SK-N-SH (cell line): ENCODE results near the gene LCMT1. TPM values are rescaled to one million over a fixed set of nuclear protein-coding genes. Genes with fewer than 3 reads are reported as not detected.

Experiments used
- CTCF ChIA-PET: fragments of 300-600, 350-600 bp; formaldehyde crosslinking; extraction: SDS; loops from one replicate; lab custom pipeline; 2021; lab: Yijun Ruan, JAX
- POLR2A ChIA-PET: fragments of 350-600 bp; sonication (Branson Sonifier 250); formaldehyde crosslinking; extraction: SDS; loops from one replicate; lab custom pipeline; 2020; ENCODE audit warnings: antibody characterized with exemption, inconsistent platforms; lab: Yijun Ruan, JAX
- DNase-seq: peaks from one replicate; pipeline ENCODE4 v3.0.0; 2012
- H2AFZ ChIP-seq: fragments of 200-600 bp; sonication (generic); 2 replicates; pipeline ENCODE4 v1.8.1; 2016; ENCODE audit warnings: antibody characterized with exemption, mild to moderate bottlenecking, low read depth
- H3F3A ChIP-seq: fragments of 200-600 bp; sonication (generic); replicated peaks from 2 replicates; pipeline ENCODE3; 2016; ENCODE audit warnings: antibody characterized with exemption, mild to moderate bottlenecking; ENCODE audit not compliant: insufficient read depth
- H3K27ac ChIP-seq, 2 experiments: fragments of 200-500 bp in 1 of 2; fragments of 200-600 bp in 1 of 2; sonication (Bioruptor generic) in 1 of 2; sonication (generic), shearing (Covaris generic) in 1 of 2; 2 replicates each; pipeline versions ENCODE4 v1.5.1 to v1.6.1; 2014 to 2016; ENCODE audit warnings: low read depth in 2 of 2, inconsistent platforms in 1 of 2, low read length in 1 of 2, mild to moderate bottlenecking in 1 of 2, mixed read lengths in 1 of 2
- H3K27me3 ChIP-seq: fragments of 200-600 bp; sonication (generic), shearing (Covaris generic); 2 replicates; pipeline ENCODE4 v1.6.1; 2016; ENCODE audit warnings: mixed run types; ENCODE audit not compliant: insufficient read depth
- H3K36me3 ChIP-seq, 2 experiments: fragments of 200-500 bp in 1 of 2; fragments of 200-600 bp in 1 of 2; sonication (Bioruptor generic) in 1 of 2; sonication (generic) in 1 of 2; replicated peaks in 1 of 2; 2 replicates each; pipeline versions ENCODE3 to v1.5.1; 2014 to 2016; ENCODE audit warnings: low read length in 1 of 2, mild to moderate bottlenecking in 1 of 2; ENCODE audit not compliant: insufficient read depth in 2 of 2, control insufficient read depth in 1 of 2
- H3K4me1 ChIP-seq, 2 experiments: fragments of 200-500 bp in 1 of 2; fragments of 200-600 bp in 1 of 2; sonication (Bioruptor generic) in 1 of 2; sonication (generic), shearing (Covaris generic) in 1 of 2; 2 replicates each; pipeline versions ENCODE4 v1.5.1 to v1.6.1; 2014 to 2016; ENCODE audit warnings: low read depth in 1 of 2, low read length in 1 of 2, mixed run types in 1 of 2; ENCODE audit not compliant: insufficient read depth in 2 of 2, control insufficient read depth in 1 of 2
- H3K4me2 ChIP-seq: fragments of 200-600 bp; sonication (generic), shearing (Covaris generic); 2 replicates; pipeline ENCODE4 v1.6.1; 2017; ENCODE audit warnings: mixed run types
- H3K4me3 ChIP-seq, 2 experiments: fragments of 200-500 bp in 1 of 2; fragments of 200-600 bp in 1 of 2; sonication (Bioruptor generic) in 1 of 2; sonication (generic), shearing (Covaris generic) in 1 of 2; 2 replicates each; pipeline versions ENCODE4 v1.5.1 to v1.8.1; 2014 to 2016; ENCODE audit warnings: low read depth in 2 of 2, inconsistent platforms in 1 of 2, low read length in 1 of 2, mild to moderate bottlenecking in 1 of 2, mixed read lengths in 1 of 2, moderate library complexity in 1 of 2
- H3K79me2 ChIP-seq: fragments of 200-600 bp; sonication (generic); 2 replicates; pipeline ENCODE4 v1.8.1; 2017; ENCODE audit warnings: mild to moderate bottlenecking; ENCODE audit not compliant: insufficient read depth
- H3K9ac ChIP-seq: fragments of 200-600 bp; sonication (generic); 2 replicates; pipeline ENCODE4 v1.6.1; 2017; ENCODE audit warnings: mixed run types
- H3K9me2 ChIP-seq: fragments of 200-600 bp; sonication (generic); 2 replicates; pipeline ENCODE4 v1.6.1; 2017; ENCODE audit warnings: mixed run types
- H3K9me3 ChIP-seq: fragments of 200-600 bp; sonication (generic); 2 replicates; pipeline ENCODE4 v1.6.1; 2017; ENCODE audit warnings: mixed run types, mild to moderate bottlenecking, moderate library complexity
- H4K20me1 ChIP-seq: fragments of 200-600 bp; sonication (generic); 2 replicates; pipeline ENCODE4 v1.6.1; 2017; ENCODE audit warnings: mild to moderate bottlenecking, mixed run types; ENCODE audit not compliant: insufficient read depth
- ELF1 ChIP-seq: IDR thresholded peaks from 2 replicates; pipeline ENCODE4 v1.4.0; 2012
- FOSL2 ChIP-seq: IDR thresholded peaks from 2 replicates; pipeline ENCODE4 v1.4.0; 2012; ENCODE audit warnings: low read depth, mild to moderate bottlenecking, moderate library complexity, borderline replicate concordance
- FOXJ3 ChIP-seq: sonication (generic); formaldehyde crosslinking; IDR thresholded peaks from 2 replicates; pipeline ENCODE4 v1.5.1; 2020; ENCODE audit warnings: mild to moderate bottlenecking, missing genetic modification reagents
- GATA2 ChIP-seq: sonication (generic); formaldehyde crosslinking; IDR thresholded peaks from 2 replicates; pipeline ENCODE4 v1.5.0; 2020; ENCODE audit warnings: mild to moderate bottlenecking, missing genetic modification reagents
- JUND ChIP-seq: IDR thresholded peaks from 2 replicates; pipeline ENCODE4 v1.4.0; 2012
- MEF2A ChIP-seq: IDR thresholded peaks from 2 replicates; pipeline ENCODE4 v1.4.0; 2012; ENCODE audit warnings: low read depth, borderline replicate concordance
- MXI1 ChIP-seq: IDR thresholded peaks from 2 replicates; pipeline ENCODE4 v1.6.1; 2012; ENCODE audit warnings: mild to moderate bottlenecking, low read depth, low read length, improper control_type of control experiment
- POLR2AphosphoS5 ChIP-seq: IDR thresholded peaks from 2 replicates; pipeline ENCODE4 v1.6.1; 2012; ENCODE audit warnings: low read depth, low read length
- RAD21 ChIP-seq: IDR thresholded peaks from 2 replicates; pipeline ENCODE4 v1.6.1; 2012; ENCODE audit warnings: mild to moderate bottlenecking, low read length
- RCOR1 ChIP-seq: fragments of 150-350 bp; IDR thresholded peaks from 2 replicates; pipeline ENCODE4 v1.6.1; 2017; ENCODE audit warnings: antibody characterized with exemption, low read length
- RXRA ChIP-seq: IDR thresholded peaks from 2 replicates; pipeline ENCODE4 v1.4.0; 2012; ENCODE audit warnings: low read depth, mild to moderate bottlenecking, borderline replicate concordance
- SIN3A ChIP-seq: IDR thresholded peaks from 2 replicates; pipeline ENCODE4 v1.6.1; 2012; ENCODE audit warnings: low read depth, mild to moderate bottlenecking, low read length, moderate library complexity, borderline replicate concordance
- SMC3 ChIP-seq: IDR thresholded peaks from 2 replicates; pipeline ENCODE4 v1.6.1; 2012; ENCODE audit warnings: low read depth, low read length, improper control_type of control experiment
- TCF12 ChIP-seq: IDR thresholded peaks from 2 replicates; pipeline ENCODE4 v1.4.0; 2012
- TEAD4 ChIP-seq: IDR thresholded peaks from 2 replicates; pipeline ENCODE4 v1.4.0; 2012; ENCODE audit warnings: mild to moderate bottlenecking, borderline replicate concordance; ENCODE audit not compliant: insufficient read depth
- YY1 ChIP-seq: IDR thresholded peaks from 2 replicates; pipeline ENCODE4 v1.4.0; 2012; ENCODE audit warnings: low read depth, mild to moderate bottlenecking
- WGBS: methylation state at CpG from one replicate; pipeline ENCODE4 v1.1.6; 2017; ENCODE audit warnings: low lambda C conversion rate; 5-methylcytosine and 5-hydroxymethylcytosine counted together
- polyA plus RNA-seq, 3 experiments: library from polyadenylated mRNA; depleted of rRNA; stranded (reverse); fragments of >200 nt; gene quantifications; 2 replicates each; pipeline ENCODE4 v1.2.3, GENCODE V29; 2012
- TF ChIP-seq, protein P1 (sequence below): IDR thresholded peaks from 2 replicates; pipeline ENCODE4 v1.4.0; 2012; ENCODE audit warnings: low read depth, borderline replicate concordance
- TF ChIP-seq, protein P2 (sequence below): IDR thresholded peaks from 2 replicates; pipeline ENCODE4 v1.4.0; 2012; ENCODE audit warnings: low read depth, borderline replicate concordance
- TF ChIP-seq, protein P3 (sequence below): fragments of 200-600 bp; sonication (generic); IDR thresholded peaks from 2 replicates; pipeline ENCODE4 v1.6.1; 2017; ENCODE audit warnings: antibody characterized with exemption, mild to moderate bottlenecking, moderate library complexity
- TF ChIP-seq, protein P4 (sequence below): fragments of 150-350 bp; IDR thresholded peaks from 2 replicates; pipeline ENCODE4 v1.6.1; 2017; ENCODE audit warnings: antibody characterized with exemption, low read length, low read depth, borderline replicate concordance

LCMT1 gene
- polyA plus RNA-seq, 1 of the 3 experiments (the other 2 are of a cell fraction): 29.8 TPM

- POLR2A ChIA-PET: no interaction called here
- no peaks in the 10 kb centered on the region for H3K4me1 ChIP-seq
- no peak for DNase-seq
Measured at GRCh38 chr16:25138130-25138529, 26.6 kb downstream of the LCMT1 start.

GRCh38 chr16:25140459-25140858 lies 28.9 kb downstream of the LCMT1 start:
- Histone ChIP-seq H3K27me3 (no peaks in the 10 kb centered on the region), H3K9me3 (no peaks in the 10 kb centered on the region), H3K27ac (no peak overlapping the region), H3K9me2 (no peaks in the 10 kb centered on the region), H3K36me3 (peaks cover 26 to 50% of the 10 kb centered on the region in 2 experiments), H3K9ac (no peak overlapping the region), H3K79me2 (no peaks in the 10 kb centered on the region), H2AFZ (no peak overlapping the region), H3K4me2 (no peak overlapping the region), H3K4me1 (no peaks in the 10 kb centered on the region)
- ChIA-PET CTCF (no interaction called here), POLR2A (no interaction called here)
- WGBS: 92% methylated on average over 6 of the region's 6 CpGs
- no peak for DNase-seq
- TF ChIP-seq ELF1: no peak
- TF ChIP-seq GATA2 (CRISPR knock-in tag): no peak
- TF ChIP-seq, protein P1, sequence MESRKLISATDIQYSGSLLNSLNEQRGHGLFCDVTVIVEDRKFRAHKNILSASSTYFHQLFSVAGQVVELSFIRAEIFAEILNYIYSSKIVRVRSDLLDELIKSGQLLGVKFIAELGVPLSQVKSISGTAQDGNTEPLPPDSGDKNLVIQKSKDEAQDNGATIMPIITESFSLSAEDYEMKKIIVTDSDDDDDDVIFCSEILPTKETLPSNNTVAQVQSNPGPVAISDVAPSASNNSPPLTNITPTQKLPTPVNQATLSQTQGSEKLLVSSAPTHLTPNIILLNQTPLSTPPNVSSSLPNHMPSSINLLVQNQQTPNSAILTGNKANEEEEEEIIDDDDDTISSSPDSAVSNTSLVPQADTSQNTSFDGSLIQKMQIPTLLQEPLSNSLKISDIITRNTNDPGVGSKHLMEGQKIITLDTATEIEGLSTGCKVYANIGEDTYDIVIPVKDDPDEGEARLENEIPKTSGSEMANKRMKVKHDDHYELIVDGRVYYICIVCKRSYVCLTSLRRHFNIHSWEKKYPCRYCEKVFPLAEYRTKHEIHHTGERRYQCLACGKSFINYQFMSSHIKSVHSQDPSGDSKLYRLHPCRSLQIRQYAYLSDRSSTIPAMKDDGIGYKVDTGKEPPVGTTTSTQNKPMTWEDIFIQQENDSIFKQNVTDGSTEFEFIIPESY: no peak
- TF ChIP-seq FOXJ3 (CRISPR knock-in tag): no peak
- no peak for TF ChIP-seq SIN3A
- TF ChIP-seq TEAD4: no peak
- no peak for TF ChIP-seq YY1
- no peak for TF ChIP-seq MXI1
- no peak for TF ChIP-seq JUND
- TF ChIP-seq TCF12: no peak
- TF ChIP-seq, all 33 proteins: peak for 0
- no peak overlapping the region for H3K4me3 ChIP-seq
- no peaks in the 10 kb centered on the region for H4K20me1 ChIP-seq
- no peaks in the 10 kb centered on the region for H3F3A ChIP-seq

More at GRCh38 chr16:25138130-25138529, 26.6 kb downstream of the LCMT1 start:
- no peaks in the 10 kb centered on the region for H4K20me1 ChIP-seq
- no peak overlapping the region for H3K27ac ChIP-seq
- no peaks in the 10 kb centered on the region for H3K9me2 ChIP-seq
- no peak for TF ChIP-seq MXI1
- no peak for TF ChIP-seq FOSL2
- no peak for TF ChIP-seq TEAD4
- TF ChIP-seq YY1: no peak
- TF ChIP-seq MEF2A: no peak
- TF ChIP-seq RCOR1: no peak
- TF ChIP-seq, protein P2, sequence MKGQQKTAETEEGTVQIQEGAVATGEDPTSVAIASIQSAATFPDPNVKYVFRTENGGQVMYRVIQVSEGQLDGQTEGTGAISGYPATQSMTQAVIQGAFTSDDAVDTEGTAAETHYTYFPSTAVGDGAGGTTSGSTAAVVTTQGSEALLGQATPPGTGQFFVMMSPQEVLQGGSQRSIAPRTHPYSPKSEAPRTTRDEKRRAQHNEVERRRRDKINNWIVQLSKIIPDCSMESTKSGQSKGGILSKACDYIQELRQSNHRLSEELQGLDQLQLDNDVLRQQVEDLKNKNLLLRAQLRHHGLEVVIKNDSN: no peak
- TF ChIP-seq SMC3: no peak
- TF ChIP-seq RXRA: no peak
- TF ChIP-seq RAD21: no peak
- TF ChIP-seq JUND: no peak
- TF ChIP-seq SIN3A: no peak
- TF ChIP-seq, protein P3, sequence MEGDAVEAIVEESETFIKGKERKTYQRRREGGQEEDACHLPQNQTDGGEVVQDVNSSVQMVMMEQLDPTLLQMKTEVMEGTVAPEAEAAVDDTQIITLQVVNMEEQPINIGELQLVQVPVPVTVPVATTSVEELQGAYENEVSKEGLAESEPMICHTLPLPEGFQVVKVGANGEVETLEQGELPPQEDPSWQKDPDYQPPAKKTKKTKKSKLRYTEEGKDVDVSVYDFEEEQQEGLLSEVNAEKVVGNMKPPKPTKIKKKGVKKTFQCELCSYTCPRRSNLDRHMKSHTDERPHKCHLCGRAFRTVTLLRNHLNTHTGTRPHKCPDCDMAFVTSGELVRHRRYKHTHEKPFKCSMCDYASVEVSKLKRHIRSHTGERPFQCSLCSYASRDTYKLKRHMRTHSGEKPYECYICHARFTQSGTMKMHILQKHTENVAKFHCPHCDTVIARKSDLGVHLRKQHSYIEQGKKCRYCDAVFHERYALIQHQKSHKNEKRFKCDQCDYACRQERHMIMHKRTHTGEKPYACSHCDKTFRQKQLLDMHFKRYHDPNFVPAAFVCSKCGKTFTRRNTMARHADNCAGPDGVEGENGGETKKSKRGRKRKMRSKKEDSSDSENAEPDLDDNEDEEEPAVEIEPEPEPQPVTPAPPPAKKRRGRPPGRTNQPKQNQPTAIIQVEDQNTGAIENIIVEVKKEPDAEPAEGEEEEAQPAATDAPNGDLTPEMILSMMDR: no peak
- no peak for TF ChIP-seq POLR2AphosphoS5
- no peak for TF ChIP-seq FOXJ3 (CRISPR knock-in tag)
- TF ChIP-seq, protein P4, sequence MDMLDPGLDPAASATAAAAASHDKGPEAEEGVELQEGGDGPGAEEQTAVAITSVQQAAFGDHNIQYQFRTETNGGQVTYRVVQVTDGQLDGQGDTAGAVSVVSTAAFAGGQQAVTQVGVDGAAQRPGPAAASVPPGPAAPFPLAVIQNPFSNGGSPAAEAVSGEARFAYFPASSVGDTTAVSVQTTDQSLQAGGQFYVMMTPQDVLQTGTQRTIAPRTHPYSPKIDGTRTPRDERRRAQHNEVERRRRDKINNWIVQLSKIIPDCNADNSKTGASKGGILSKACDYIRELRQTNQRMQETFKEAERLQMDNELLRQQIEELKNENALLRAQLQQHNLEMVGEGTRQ: no peak
- no peak overlapping the region for H3K4me2 ChIP-seq
- H3F3A ChIP-seq: no peaks in the 10 kb centered on the region
- no peak overlapping the region for H3K9ac ChIP-seq
- H3K36me3 ChIP-seq: peaks cover 21 to 31% of the 10 kb centered on the region in 2 experiments
- H3K79me2 ChIP-seq: no peaks in the 10 kb centered on the region
- no peak overlapping the region for H2AFZ ChIP-seq
- WGBS: 94% methylated on average over 6 of the region's 6 CpGs
- CTCF ChIA-PET: interaction anchor here (1.0 to 1.6 kb wide), 2 partner anchors 11 to 49 kb away, joined by 3 to 4 read pairs; no protein-coding TSS in a partner anchor
- no peaks in the 10 kb centered on the region for H3K27me3 ChIP-seq
- H3K9me3 ChIP-seq: no peaks in the 10 kb centered on the region
- H3K4me3 ChIP-seq: no peak overlapping the region
